CD14-positive monocyte (primary cell): ENCODE data around the gene PAXIP1. TPM values are rescaled to one million over a fixed set of nuclear protein-coding genes. Genes with fewer than 3 reads are reported as not detected.

Experiments
- DNase-seq, 3 donors: peaks; one replicate each; pipeline ENCODE4 v3.0.0-alpha.2; 2011 to 2022
- H2AFZ ChIP-seq: 2 replicates; pipeline ENCODE4 v1.6.0; 2012; ENCODE audit warnings: mild to moderate bottlenecking, low read depth, low read length, inconsistent platforms; ENCODE audit not compliant: insufficient read depth, poor library complexity, severe bottlenecking
- H3K27ac ChIP-seq, 2 donors: 1 replicate in 1 of 2; 2 replicates in 1 of 2; pipeline ENCODE4 v1.5.1; 2012 to 2013; ENCODE audit warnings: low read length in 2 of 2, control low read depth in 1 of 2, inconsistent platforms in 1 of 2, low read depth in 1 of 2, mild to moderate bottlenecking in 1 of 2
- H3K27me3 ChIP-seq, 2 donors: one replicate each; pipeline versions ENCODE4 v1.6.0 to v1.6.1; 2011 to 2013; ENCODE audit warnings: low read length in 2 of 2; ENCODE audit not compliant: control insufficient read depth in 2 of 2, insufficient read depth in 2 of 2
- H3K36me3 ChIP-seq, 2 donors: replicated peaks in 1 of 2; 1 replicate in 1 of 2; 2 replicates in 1 of 2; pipeline versions ENCODE4 v1.5.1 to v1.6.1; 2012 to 2013; ENCODE audit warnings: low read length in 2 of 2, control low read depth in 1 of 2, inconsistent platforms in 1 of 2, mild to moderate bottlenecking in 1 of 2; ENCODE audit not compliant: insufficient read depth in 2 of 2, control insufficient read depth in 1 of 2
- H3K4me1 ChIP-seq, 2 donors: 1 replicate in 1 of 2; 2 replicates in 1 of 2; pipeline versions ENCODE4 v1.5.1 to v1.6.1; 2012 to 2013; ENCODE audit warnings: low read length in 2 of 2, control low read depth in 1 of 2, inconsistent platforms in 1 of 2, mild to moderate bottlenecking in 1 of 2, moderate library complexity in 1 of 2; ENCODE audit not compliant: insufficient read depth in 2 of 2, control insufficient read depth in 1 of 2
- H3K4me2 ChIP-seq: replicated peaks from 2 replicates; pipeline ENCODE3; 2012; ENCODE audit warnings: low read length, moderate library complexity, mild to moderate bottlenecking; ENCODE audit not compliant: poor library complexity, severe bottlenecking; ENCODE audit errors: extremely low read depth
- H3K4me3 ChIP-seq, 3 experiments: fragments of 200-600 bp in 1 of 3; sonication (generic) in 1 of 3; replicated peaks in 1 of 3; 1 replicate in 2 of 3; 2 replicates in 1 of 3; pipeline ENCODE4 v1.5.1; 2011 to 2013; ENCODE audit warnings: low read length in 3 of 3, mild to moderate bottlenecking in 3 of 3, control low read depth in 2 of 3, low read depth in 2 of 3, inconsistent platforms in 1 of 3, moderate library complexity in 1 of 3
- H3K79me2 ChIP-seq: 2 replicates; pipeline ENCODE4 v1.6.0; 2012; ENCODE audit warnings: mild to moderate bottlenecking, control low read depth, inconsistent platforms, low read length, moderate library complexity; ENCODE audit not compliant: insufficient read depth
- H3K9ac ChIP-seq: 2 replicates; pipeline ENCODE4 v1.6.0; 2017; ENCODE audit warnings: low read length, mild to moderate bottlenecking; ENCODE audit not compliant: insufficient read depth, poor library complexity, severe bottlenecking
- H3K9me3 ChIP-seq, 2 donors: replicated peaks in 1 of 2; 1 replicate in 1 of 2; 2 replicates in 1 of 2; pipeline versions ENCODE4 v1.5.1 to v1.6.1; 2012 to 2013; ENCODE audit warnings: low read length in 2 of 2, control low read depth in 1 of 2; ENCODE audit not compliant: control insufficient read depth in 1 of 2, insufficient read depth in 1 of 2
- H4K20me1 ChIP-seq: 2 replicates; pipeline ENCODE4 v1.6.0; 2012; ENCODE audit warnings: mild to moderate bottlenecking, low read length, control low read depth, moderate library complexity; ENCODE audit not compliant: insufficient read depth
- H3K27ac Mint-ChIP-seq, 7 donors: one replicate each; pipeline ENCODE4 v1.8.0; 2020; ENCODE audit warnings: mild to moderate bottlenecking in 7 of 7, mixed read lengths in 7 of 7, moderate library complexity in 6 of 7, inconsistent platforms in 2 of 7
- H3K27me3 Mint-ChIP-seq, 3 donors: one replicate each; pipeline ENCODE4 v1.8.0; 2021 to 2022; ENCODE audit warnings: low read depth in 3 of 3, mild to moderate bottlenecking in 3 of 3, mixed read lengths in 3 of 3, moderate library complexity in 3 of 3, inconsistent platforms in 1 of 3
- H3K36me3 Mint-ChIP-seq, 2 donors: one replicate each; pipeline ENCODE4 v1.8.0; 2020; ENCODE audit warnings: mixed read lengths in 2 of 2, inconsistent platforms in 1 of 2, mild to moderate bottlenecking in 1 of 2
- H3K4me1 Mint-ChIP-seq: one replicate; pipeline ENCODE4 v1.8.0; 2020; ENCODE audit warnings: mild to moderate bottlenecking, mixed read lengths
- H3K4me3 Mint-ChIP-seq, 2 donors: one replicate each; pipeline ENCODE4 v1.8.0; 2020; ENCODE audit warnings: mild to moderate bottlenecking in 2 of 2, mixed read lengths in 2 of 2, moderate library complexity in 1 of 2
- H3K9me3 Mint-ChIP-seq, 7 donors: one replicate each; pipeline ENCODE4 v1.8.0; 2020 to 2022; ENCODE audit warnings: mixed read lengths in 7 of 7, mild to moderate bottlenecking in 6 of 7, moderate library complexity in 6 of 7, inconsistent platforms in 2 of 7
- WGBS: methylation state at CpG from one replicate; pipeline ENCODE4 v1.1.5; 2013; ENCODE audit warnings: missing lambda C conversion rate; ENCODE audit not compliant: insufficient coverage; 5-methylcytosine and 5-hydroxymethylcytosine counted together
- intact Hi-C, 2 donors: fragments of 100-400 bp; cut with micrococcal nuclease; formaldehyde crosslinking; loops; one replicate each; pipeline versions ENCODE4 v1.15.0 to v1.15.1; 2023
- polyA plus RNA-seq, 3 donors: library from polyadenylated mRNA; depleted of rRNA in 1 of 3; unstranded in 2 of 3; stranded (reverse) in 1 of 3; fragments of 300-500 nt in 2 of 3; fragments of >200 nt in 1 of 3; fragmentation: Illumina TruSeq in 2 of 3; gene quantifications; 1 replicate in 2 of 3; 2 replicates in 1 of 3; pipeline ENCODE4 v1.2.3, GENCODE V29; 2012 to 2021
- TF ChIP-seq, protein P1 (sequence below): fragments of 200-600 bp; IDR thresholded peaks from one replicate; pipeline ENCODE4 v1.8.0; 2022; ENCODE audit warnings: antibody characterized with exemption, mild to moderate bottlenecking

Gene PAXIP1
- polyA plus RNA-seq, 3 donors = 0.44 to 8.4 (median 0.58) TPM

DNA sequence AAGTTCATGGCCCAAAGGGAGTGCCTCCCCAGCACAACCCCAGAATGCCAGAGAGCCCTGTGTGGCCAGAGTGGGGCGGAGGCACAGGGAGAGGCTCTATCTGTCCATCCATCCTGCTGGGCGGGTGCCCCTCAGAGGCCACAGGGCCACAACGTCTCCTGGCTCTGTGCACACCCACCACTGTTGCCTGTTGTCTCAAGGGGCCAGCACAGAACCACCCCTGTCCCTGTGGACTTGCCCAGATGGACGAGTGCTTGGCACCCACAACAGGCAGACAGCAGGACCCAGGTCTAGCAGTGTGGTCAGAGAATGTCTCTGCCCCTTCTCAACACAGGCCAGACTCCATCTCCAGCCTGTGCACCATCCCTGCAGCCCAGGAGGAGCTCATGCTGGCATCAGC lies 92.8 kb downstream of the PAXIP1 start:
- no peak for DNase-seq
- TF ChIP-seq, protein P1, sequence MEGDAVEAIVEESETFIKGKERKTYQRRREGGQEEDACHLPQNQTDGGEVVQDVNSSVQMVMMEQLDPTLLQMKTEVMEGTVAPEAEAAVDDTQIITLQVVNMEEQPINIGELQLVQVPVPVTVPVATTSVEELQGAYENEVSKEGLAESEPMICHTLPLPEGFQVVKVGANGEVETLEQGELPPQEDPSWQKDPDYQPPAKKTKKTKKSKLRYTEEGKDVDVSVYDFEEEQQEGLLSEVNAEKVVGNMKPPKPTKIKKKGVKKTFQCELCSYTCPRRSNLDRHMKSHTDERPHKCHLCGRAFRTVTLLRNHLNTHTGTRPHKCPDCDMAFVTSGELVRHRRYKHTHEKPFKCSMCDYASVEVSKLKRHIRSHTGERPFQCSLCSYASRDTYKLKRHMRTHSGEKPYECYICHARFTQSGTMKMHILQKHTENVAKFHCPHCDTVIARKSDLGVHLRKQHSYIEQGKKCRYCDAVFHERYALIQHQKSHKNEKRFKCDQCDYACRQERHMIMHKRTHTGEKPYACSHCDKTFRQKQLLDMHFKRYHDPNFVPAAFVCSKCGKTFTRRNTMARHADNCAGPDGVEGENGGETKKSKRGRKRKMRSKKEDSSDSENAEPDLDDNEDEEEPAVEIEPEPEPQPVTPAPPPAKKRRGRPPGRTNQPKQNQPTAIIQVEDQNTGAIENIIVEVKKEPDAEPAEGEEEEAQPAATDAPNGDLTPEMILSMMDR = no peak
- no peak overlapping the region for H3K4me3 Mint-ChIP-seq
- H3K4me1 Mint-ChIP-seq = peaks cover 4% of the 10 kb centered on the region
- Histone ChIP-seq H3K36me3 (no peaks in the 10 kb centered on the region), H3K4me1 (peaks cover 5 to 10% of the 10 kb centered on the region in 2 donors), H3K4me3 (no peak overlapping the region), H3K27ac (no peak overlapping the region), H2AFZ (no peak overlapping the region), H4K20me1 (no peaks in the 10 kb centered on the region), H3K27me3 (peaks cover 4 to 17% of the 10 kb centered on the region in 2 donors), H3K79me2 (no peaks in the 10 kb centered on the region), H3K4me2 (no peak overlapping the region), H3K9ac (no peak overlapping the region), H3K9me3 (peaks cover 0 to 10% of the 10 kb centered on the region in 2 donors)
- peaks cover 19 to 28% (median 19%) of the 10 kb centered on the region in 3 donors for H3K27me3 Mint-ChIP-seq
- peaks cover 11 to 22% (median 17%) of the 10 kb centered on the region in 7 donors for H3K9me3 Mint-ChIP-seq
- H3K36me3 Mint-ChIP-seq = peaks cover 0 to 3% of the 10 kb centered on the region in 2 donors
- H3K27ac Mint-ChIP-seq = no peak overlapping the region
- intact Hi-C loops = no loop called here
- WGBS = 92% methylated on average over 4 of the region's 4 CpGs

DNA sequence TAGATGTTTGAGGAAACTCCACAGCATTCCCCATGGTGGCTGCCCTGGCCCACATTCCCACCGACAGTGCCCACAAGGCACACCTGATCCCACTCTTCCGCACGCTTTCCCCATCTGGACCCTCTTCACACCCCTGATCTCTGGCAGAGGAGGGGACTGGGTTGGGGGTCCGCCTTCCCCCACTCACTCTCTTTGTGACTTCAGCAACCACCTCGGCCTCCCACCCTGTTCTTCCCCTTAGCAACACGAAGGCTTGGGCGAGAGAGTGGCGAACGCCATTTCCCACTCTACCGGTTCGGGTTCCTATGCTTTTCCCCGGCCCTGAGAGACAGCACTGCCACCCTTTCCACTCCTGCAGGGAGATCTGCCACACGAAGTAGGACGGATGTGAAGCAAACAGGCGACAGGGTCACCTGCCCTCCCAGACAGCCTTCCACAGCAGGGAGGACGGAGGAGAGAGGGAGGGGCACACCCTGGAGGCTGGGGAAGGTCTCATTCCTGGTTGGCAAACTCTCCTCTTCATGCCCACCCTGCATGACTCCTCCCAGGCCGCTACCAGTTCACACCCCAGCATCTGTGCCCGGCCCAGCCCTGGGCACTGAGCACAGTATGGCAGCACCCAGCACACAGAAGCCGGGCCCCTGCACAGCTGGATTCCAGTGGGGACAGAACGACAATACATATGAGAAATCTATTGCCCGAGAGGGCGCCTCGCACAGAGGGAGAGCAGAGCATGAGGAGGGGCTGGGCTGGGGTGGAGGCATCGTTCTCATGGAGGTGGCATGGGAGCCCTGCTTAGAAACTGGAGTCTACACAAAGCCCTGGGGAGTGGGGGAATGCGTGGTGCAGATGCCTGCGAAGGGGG lies 93.5 kb downstream of the PAXIP1 start:
- H3K36me3 Mint-ChIP-seq = peaks cover 0 to 3% of the 10 kb centered on the region in 2 donors
- H3K36me3 ChIP-seq = no peaks in the 10 kb centered on the region
- no peaks in the 10 kb centered on the region for H3K79me2 ChIP-seq
- no peak overlapping the region for H3K4me3 ChIP-seq
- peaks cover 0 to 10% of the 10 kb centered on the region in 2 donors for H3K9me3 ChIP-seq
- H3K4me2 ChIP-seq = no peak overlapping the region
- peak overlapping the region in 2 of 7 donors; percentile 36 to 57 for H3K27ac Mint-ChIP-seq
- peaks cover 4 to 10% of the 10 kb centered on the region in 2 donors for H3K27me3 ChIP-seq
- no peak for DNase-seq
- no peak overlapping the region for H3K9ac ChIP-seq
- peaks cover 11 to 20% (median 17%) of the 10 kb centered on the region in 7 donors for H3K9me3 Mint-ChIP-seq
- H4K20me1 ChIP-seq = no peaks in the 10 kb centered on the region
- WGBS = 87% methylated on average over 9 of the region's 26 CpGs
- no peak overlapping the region for H2AFZ ChIP-seq
- H3K4me3 Mint-ChIP-seq = no peak overlapping the region
- H3K27me3 Mint-ChIP-seq = peaks cover 13 to 22% (median 14%) of the 10 kb centered on the region in 3 donors
- intact Hi-C loops = no loop called here
- peaks cover 5 to 9% of the 10 kb centered on the region in 2 donors for H3K4me1 ChIP-seq
- TF ChIP-seq, protein P1 = no peak
- peaks cover 4% of the 10 kb centered on the region for H3K4me1 Mint-ChIP-seq
- no peak overlapping the region for H3K27ac ChIP-seq
